Measurements from ENCODE around the gene CHCHD6. TPM values are rescaled to one million over a fixed set of nuclear protein-coding genes. Genes with fewer than 3 reads are reported as not detected.
A peak's percentile ranks its signal among the peaks of the same experiment; 100 is the strongest.

CHCHD6 gene
- total RNA-seq, 4 donors from 2014 or later, result 6.4 to 14.2 (median 10.3) TPM; not detected in 1

DNA sequence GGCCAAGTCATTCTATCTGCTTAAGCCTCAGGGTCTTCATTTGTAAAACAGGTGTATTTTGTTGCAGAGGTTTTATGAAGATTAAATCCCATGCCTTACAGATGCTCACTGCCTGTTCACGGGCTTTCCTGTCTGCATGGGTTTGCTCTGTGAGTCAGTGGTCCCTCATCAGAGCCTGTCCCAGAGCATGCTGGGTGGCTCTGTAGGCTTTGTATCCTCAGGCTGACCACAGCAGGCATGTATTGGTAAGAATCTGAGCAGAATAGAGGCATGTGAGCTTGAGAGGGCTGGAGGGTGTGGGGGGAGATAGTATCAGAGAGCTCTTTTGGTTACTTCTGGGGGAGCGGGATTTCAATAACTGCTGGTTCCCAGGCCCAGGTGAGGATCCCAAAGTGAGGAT, 233.5 kb downstream of the CHCHD6 start:
- no peak for DNase-seq
- Histone ChIP-seq H3K27ac (no peak overlapping the region), H3K4me1 (no peaks in the 10 kb centered on the region), H3K36me3 (no peaks in the 10 kb centered on the region), H3K9me3 (no peaks in the 10 kb centered on the region), H3K4me3 (no peak overlapping the region), H3K27me3 (no peaks in the 10 kb centered on the region)
- intact Hi-C loops (cut with DNase I; ENCODE audit: low total_unique reads), result no loop called here
- TF ChIP-seq, protein P1, sequence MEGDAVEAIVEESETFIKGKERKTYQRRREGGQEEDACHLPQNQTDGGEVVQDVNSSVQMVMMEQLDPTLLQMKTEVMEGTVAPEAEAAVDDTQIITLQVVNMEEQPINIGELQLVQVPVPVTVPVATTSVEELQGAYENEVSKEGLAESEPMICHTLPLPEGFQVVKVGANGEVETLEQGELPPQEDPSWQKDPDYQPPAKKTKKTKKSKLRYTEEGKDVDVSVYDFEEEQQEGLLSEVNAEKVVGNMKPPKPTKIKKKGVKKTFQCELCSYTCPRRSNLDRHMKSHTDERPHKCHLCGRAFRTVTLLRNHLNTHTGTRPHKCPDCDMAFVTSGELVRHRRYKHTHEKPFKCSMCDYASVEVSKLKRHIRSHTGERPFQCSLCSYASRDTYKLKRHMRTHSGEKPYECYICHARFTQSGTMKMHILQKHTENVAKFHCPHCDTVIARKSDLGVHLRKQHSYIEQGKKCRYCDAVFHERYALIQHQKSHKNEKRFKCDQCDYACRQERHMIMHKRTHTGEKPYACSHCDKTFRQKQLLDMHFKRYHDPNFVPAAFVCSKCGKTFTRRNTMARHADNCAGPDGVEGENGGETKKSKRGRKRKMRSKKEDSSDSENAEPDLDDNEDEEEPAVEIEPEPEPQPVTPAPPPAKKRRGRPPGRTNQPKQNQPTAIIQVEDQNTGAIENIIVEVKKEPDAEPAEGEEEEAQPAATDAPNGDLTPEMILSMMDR (IDR thresholded peaks at IDR 0.05), result no peak
- no peak for TF ChIP-seq POLR2A (IDR thresholded peaks at IDR 0.05)

DNA sequence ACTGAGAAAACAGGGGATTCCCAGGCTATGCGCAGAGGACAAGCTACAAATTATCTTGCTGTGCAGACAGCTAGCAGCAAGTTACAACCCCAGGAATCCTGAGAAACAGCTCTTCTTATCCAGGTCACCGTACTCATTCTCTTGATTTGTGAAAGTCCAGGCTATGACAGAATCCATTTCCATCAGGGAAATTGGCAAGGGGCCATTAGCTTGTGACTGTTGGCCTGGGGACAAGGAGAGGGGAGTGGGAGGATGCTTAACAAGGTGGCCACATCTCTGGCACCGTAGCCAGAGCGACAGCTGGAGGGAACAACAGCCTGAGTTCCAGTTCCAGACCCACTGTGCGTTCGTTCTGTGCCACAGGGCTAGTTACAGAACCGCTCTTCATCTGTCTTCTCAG, 233.9 kb downstream of the CHCHD6 start:
- H3K27ac ChIP-seq, result no peak overlapping the region
- no peaks in the 10 kb centered on the region for H3K4me1 ChIP-seq
- no peak overlapping the region for H3K4me3 ChIP-seq
- peak in 1 of 2 donors; percentile 36 for DNase-seq
- TF ChIP-seq, protein P1 (IDR thresholded peaks at IDR 0.05), result no peak
- no peak for TF ChIP-seq POLR2A (IDR thresholded peaks at IDR 0.05)
- H3K36me3 ChIP-seq, result no peaks in the 10 kb centered on the region
- no peaks in the 10 kb centered on the region for H3K9me3 ChIP-seq
- intact Hi-C loops (cut with DNase I; ENCODE audit: low total_unique reads), result no loop called here
- no peaks in the 10 kb centered on the region for H3K27me3 ChIP-seq

DNA sequence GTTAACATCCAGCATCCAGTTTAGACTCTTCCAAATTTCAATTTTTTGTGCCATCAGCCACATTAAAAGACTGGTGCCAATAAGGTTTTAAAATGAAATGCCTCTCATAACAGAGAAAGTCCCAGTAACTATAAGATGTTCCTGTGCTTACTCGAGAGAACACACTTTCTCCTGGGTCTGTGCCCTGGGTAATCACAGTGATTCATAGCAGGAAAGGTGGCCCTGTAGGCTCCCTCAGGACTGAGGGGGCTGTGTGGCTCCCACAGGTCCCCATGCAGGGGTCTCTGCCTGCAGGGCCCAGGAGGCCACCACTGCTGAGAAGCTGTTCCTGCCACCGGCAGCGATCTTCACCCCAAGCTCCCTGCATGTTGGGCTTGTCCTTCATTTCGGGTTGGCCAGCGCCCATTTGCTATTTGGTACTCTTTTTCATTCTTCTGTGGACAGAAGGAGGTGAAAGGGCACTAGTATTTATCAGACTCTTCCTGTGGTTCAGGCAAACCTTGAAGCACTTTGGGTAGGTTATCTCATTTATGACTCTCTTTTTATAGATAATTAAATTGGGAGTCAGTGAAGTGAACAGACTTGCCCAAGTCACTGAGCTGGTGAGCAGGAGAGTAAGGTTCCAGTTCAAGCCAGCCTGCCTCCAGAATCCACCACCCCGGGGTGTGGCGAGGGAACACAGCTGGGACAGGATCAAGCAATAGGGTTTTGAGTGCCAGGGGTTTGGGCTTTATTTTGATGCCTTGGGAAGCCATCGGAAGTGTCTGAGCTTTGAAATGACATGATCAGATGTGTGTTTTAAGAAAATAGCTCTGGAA, 234.7 kb downstream of the CHCHD6 start:
- H3K27me3 ChIP-seq, result no peaks in the 10 kb centered on the region
- H3K4me3 ChIP-seq, result no peak overlapping the region
- no peaks in the 10 kb centered on the region for H3K9me3 ChIP-seq
- TF ChIP-seq, protein P1 (IDR thresholded peaks at IDR 0.05), result no peak
- no peak for TF ChIP-seq POLR2A (IDR thresholded peaks at IDR 0.05)
- no peak for DNase-seq
- H3K4me1 ChIP-seq, result no peaks in the 10 kb centered on the region
- no peak overlapping the region for H3K27ac ChIP-seq
- intact Hi-C loops (cut with DNase I; ENCODE audit: low total_unique reads), result no loop called here
- no peaks in the 10 kb centered on the region for H3K36me3 ChIP-seq

DNA sequence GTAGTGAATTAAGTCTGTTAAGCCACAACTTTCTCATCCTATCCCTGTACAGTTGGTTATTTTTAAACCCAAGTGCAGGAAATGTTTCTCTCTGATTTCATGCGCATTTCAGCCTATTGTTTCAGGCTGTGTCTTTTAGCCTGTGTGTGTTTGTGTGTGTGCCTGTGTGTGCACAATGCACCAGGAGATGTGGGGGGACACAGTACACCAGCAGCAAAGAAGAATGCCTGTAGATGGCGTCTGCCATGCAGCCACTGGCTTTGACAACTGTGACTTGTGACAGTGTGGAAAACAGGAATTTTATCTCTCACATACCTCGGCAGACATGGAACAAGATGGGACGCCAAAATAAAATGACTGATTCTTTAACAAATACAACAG, 235.3 kb downstream of the CHCHD6 start:
- Histone ChIP-seq H3K9me3 (no peaks in the 10 kb centered on the region), H3K36me3 (no peaks in the 10 kb centered on the region), H3K4me1 (no peaks in the 10 kb centered on the region), H3K27me3 (no peaks in the 10 kb centered on the region), H3K4me3 (no peak overlapping the region), H3K27ac (no peak overlapping the region)
- TF ChIP-seq, protein P1 (IDR thresholded peaks at IDR 0.05), result no peak
- no peak for TF ChIP-seq POLR2A (IDR thresholded peaks at IDR 0.05)
- DNase-seq, result no peak
- intact Hi-C loops (cut with DNase I; ENCODE audit: low total_unique reads), result no loop called here

DNA sequence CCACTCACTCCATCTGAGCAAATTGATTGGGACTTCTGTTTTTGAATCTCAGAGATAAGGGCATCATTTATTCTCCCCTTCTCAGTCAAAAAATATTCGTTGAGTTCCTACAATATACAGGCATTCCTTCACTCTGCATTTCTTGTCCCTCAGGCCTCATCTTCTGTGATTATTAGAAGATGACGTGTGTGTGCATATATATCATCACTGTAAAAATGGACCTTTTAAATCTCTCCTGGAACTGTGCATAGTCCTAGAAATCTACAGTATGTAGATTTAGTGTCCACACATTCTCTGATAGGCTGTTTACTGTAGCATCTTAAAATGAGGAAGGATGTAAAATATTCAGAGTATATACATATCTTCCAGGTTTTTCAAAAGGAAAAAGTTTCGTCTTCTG, 235.7 kb downstream of the CHCHD6 start:
- no peak overlapping the region for H3K4me3 ChIP-seq
- no peaks in the 10 kb centered on the region for H3K27me3 ChIP-seq
- H3K9me3 ChIP-seq, result no peaks in the 10 kb centered on the region
- no peak for DNase-seq
- H3K36me3 ChIP-seq, result no peaks in the 10 kb centered on the region
- intact Hi-C loops (cut with DNase I; ENCODE audit: low total_unique reads), result no loop called here
- H3K4me1 ChIP-seq, result no peaks in the 10 kb centered on the region
- no peak for TF ChIP-seq POLR2A (IDR thresholded peaks at IDR 0.05)
- TF ChIP-seq, protein P1 (IDR thresholded peaks at IDR 0.05), result no peak
- no peak overlapping the region for H3K27ac ChIP-seq
